ENCODE results near the gene RPL7A.
"Not testable (repeated sequence)": the region's sequence is repeated elsewhere in the genome, so short reads cannot be mapped to it uniquely, and the experiment has no call there.

Gene RPL7A

GRCh38 chr9:133327834-133328484 lies 20.1 kb upstream of the RPL7A start:
- ChIA-PET CTCF (no interaction called here), POLR2A (no interaction called here)
- no peak for TF ChIP-seq TARDBP (IDR thresholded peaks at IDR 0.05)
- no peak for TF ChIP-seq HDGF (IDR thresholded peaks at IDR 0.05; ENCODE audit: borderline replicate concordance)
- no peak for TF ChIP-seq SUZ12 (IDR thresholded peaks at IDR 0.05)
- no peak for TF ChIP-seq ELF4 (IDR thresholded peaks at IDR 0.05)
- TF ChIP-seq LEF1 (IDR thresholded peaks at IDR 0.05; ENCODE audit: borderline replicate concordance) = no peak
- TF ChIP-seq FOXK2 (IDR thresholded peaks at IDR 0.05) = no peak
- TF ChIP-seq FOXA1 (IDR thresholded peaks at IDR 0.05) = no peak
- TF ChIP-seq NFRKB (IDR thresholded peaks at IDR 0.05) = no peak
- DNase-seq (ENCODE audit: extremely low spot score) = no peak

GRCh38 chr9:133329306-133330156 lies 18.5 kb upstream of the RPL7A start:
- ChIA-PET POLR2A (interaction anchor here (1.1 to 1.5 kb wide), 4 partner anchors 17 to 91 kb away, joined by 3 to 7 read pairs (median 3); partner anchors contain the start of genes MED22 and RPL7A), CTCF (interaction anchor here (0.6 to 2.7 kb wide), 6 partner anchors 48 to 149 kb away, joined by 3 to 37 read pairs (median 4); no protein-coding TSS in a partner anchor)
- not testable (repeated sequence) for DNase-seq (ENCODE audit: extremely low spot score)

- no peak for DNase-seq (ENCODE audit: extremely low spot score)
- ChIA-PET CTCF (interaction anchor here (0.9 to 2.7 kb wide), 3 partner anchors 93 to 150 kb away, joined by 3 to 37 read pairs (median 3); no protein-coding TSS in a partner anchor), POLR2A (interaction anchor here (1.3 kb wide), 1 partner anchor 145 kb away, joined by 6 read pairs; no protein-coding TSS in a partner anchor)
- TF ChIP-seq LEF1 (IDR thresholded peaks at IDR 0.05; ENCODE audit: borderline replicate concordance) (no peak), FOXM1 (IDR thresholded peaks at IDR 0.05; ENCODE audit: borderline replicate concordance) (no peak), ELF4 (IDR thresholded peaks at IDR 0.05) (no peak), L3MBTL2 (conservative IDR thresholded peaks at IDR 0.05) (no peak), ZNF384 (IDR thresholded peaks at IDR 0.05) (no peak), BHLHE40 (IDR thresholded peaks at IDR 0.05; ENCODE audit: borderline replicate concordance) (no peak), TARDBP (IDR thresholded peaks at IDR 0.05) (no peak), SUZ12 (IDR thresholded peaks at IDR 0.05) (no peak), FOXA1 (IDR thresholded peaks at IDR 0.05) (no peak), NFRKB (IDR thresholded peaks at IDR 0.05) (no peak), PKNOX1 (IDR thresholded peaks at IDR 0.05) (no peak), ARNT (IDR thresholded peaks at IDR 0.05) (no peak), HDGF (IDR thresholded peaks at IDR 0.05; ENCODE audit: borderline replicate concordance) (no peak)
Observed at GRCh38 chr9:133331221-133331620, 16.8 kb upstream of the RPL7A start.

- POLR2A ChIA-PET = no interaction called here
- TF ChIP-seq LEF1 (IDR thresholded peaks at IDR 0.05; ENCODE audit: borderline replicate concordance) = no peak
- no peak for TF ChIP-seq TARDBP (IDR thresholded peaks at IDR 0.05)
- TF ChIP-seq FOXM1 (IDR thresholded peaks at IDR 0.05; ENCODE audit: borderline replicate concordance) = no peak
- TF ChIP-seq SP1 (IDR thresholded peaks at IDR 0.05) = no peak
- TF ChIP-seq ZNF384 (IDR thresholded peaks at IDR 0.05) = no peak
- no peak for TF ChIP-seq HDGF (IDR thresholded peaks at IDR 0.05; ENCODE audit: borderline replicate concordance)
- no peak for TF ChIP-seq FOXA1 (IDR thresholded peaks at IDR 0.05)
- no peak for TF ChIP-seq L3MBTL2 (conservative IDR thresholded peaks at IDR 0.05)
- TF ChIP-seq PKNOX1 (IDR thresholded peaks at IDR 0.05) = no peak
- no peak for TF ChIP-seq CTBP1 (IDR thresholded peaks at IDR 0.05; ENCODE audit: borderline replicate concordance)
- no peak for TF ChIP-seq ELF4 (IDR thresholded peaks at IDR 0.05)
- TF ChIP-seq SUZ12 (IDR thresholded peaks at IDR 0.05) = no peak
- TF ChIP-seq NFRKB (IDR thresholded peaks at IDR 0.05) = no peak
- no peak for TF ChIP-seq FOXK2 (IDR thresholded peaks at IDR 0.05)
- TF ChIP-seq ARNT (IDR thresholded peaks at IDR 0.05) = no peak
- TF ChIP-seq BHLHE40 (IDR thresholded peaks at IDR 0.05; ENCODE audit: borderline replicate concordance) = no peak
- no peak for DNase-seq (ENCODE audit: extremely low spot score)
- CTCF ChIA-PET = no interaction called here
Observed at GRCh38 chr9:133331641-133332380, 16.2 kb upstream of the RPL7A start.

- ChIA-PET CTCF (no interaction called here), POLR2A (no interaction called here)
Observed at GRCh38 chr9:133332381-133332730, 15.7 kb upstream of the RPL7A start.

More at GRCh38 chr9:133332381-133332730, 15.7 kb upstream of the RPL7A start:
- no peak for DNase-seq (ENCODE audit: extremely low spot score)
- no peak for TF ChIP-seq TARDBP (IDR thresholded peaks at IDR 0.05)
- no peak for TF ChIP-seq PKNOX1 (IDR thresholded peaks at IDR 0.05)
- no peak for TF ChIP-seq FOXA1 (IDR thresholded peaks at IDR 0.05)
- no peak for TF ChIP-seq HDGF (IDR thresholded peaks at IDR 0.05; ENCODE audit: borderline replicate concordance)
- TF ChIP-seq ELF4 (IDR thresholded peaks at IDR 0.05) = no peak
- no peak for TF ChIP-seq SUZ12 (IDR thresholded peaks at IDR 0.05)
- TF ChIP-seq ZNF384 (IDR thresholded peaks at IDR 0.05) = no peak
- no peak for TF ChIP-seq LEF1 (IDR thresholded peaks at IDR 0.05; ENCODE audit: borderline replicate concordance)
- no peak for TF ChIP-seq NFRKB (IDR thresholded peaks at IDR 0.05)
- TF ChIP-seq FOXK2 (IDR thresholded peaks at IDR 0.05) = no peak
- TF ChIP-seq BHLHE40 (IDR thresholded peaks at IDR 0.05; ENCODE audit: borderline replicate concordance) = no peak
- no peak for TF ChIP-seq FOXM1 (IDR thresholded peaks at IDR 0.05; ENCODE audit: borderline replicate concordance)
- TF ChIP-seq CTBP1 (IDR thresholded peaks at IDR 0.05; ENCODE audit: borderline replicate concordance) = no peak
- no peak for TF ChIP-seq ARNT (IDR thresholded peaks at IDR 0.05)
- TF ChIP-seq L3MBTL2 (conservative IDR thresholded peaks at IDR 0.05) = no peak
- TF ChIP-seq SP1 (IDR thresholded peaks at IDR 0.05) = no peak
